GM18520 (cell line): ENCODE results near the gene CDH13.

ENCODE experiments used
- ATAC-seq: cut with Tn5 transposase; IDR thresholded peaks from one replicate; pipeline ENCODE4 v1.9.1; 2021; ENCODE audit not compliant: unreplicated experiment

The CDH13 gene

GRCh38 chr16:83771306-83771942, 1144.7 kb downstream of the CDH13 start:
- ATAC-seq = no peak

- no peak for ATAC-seq
These were observed 1146.0 kb downstream of the CDH13 start for GRCh38 chr16:83772806-83773205.

GRCh38 chr16:83774066-83774465, 1147.3 kb downstream of the CDH13 start:
- no peak for ATAC-seq

GRCh38 chr16:83776944-83777343, 1150.2 kb downstream of the CDH13 start:
- no peak for ATAC-seq

- ATAC-seq = no peak
These were observed 1153.1 kb downstream of the CDH13 start for GRCh38 chr16:83779886-83780285.

GRCh38 chr16:83785455-83785854, 1158.7 kb downstream of the CDH13 start:
- no peak for ATAC-seq

- no peak for ATAC-seq
These were observed 1163.1 kb downstream of the CDH13 start for GRCh38 chr16:83789642-83790401.

GRCh38 chr16:83791916-83792315, 1165.1 kb downstream of the CDH13 start:
- no peak for ATAC-seq

GRCh38 chr16:83792391-83792790, 1165.6 kb downstream of the CDH13 start:
- ATAC-seq = no peak

GRCh38 chr16:83793179-83793578, 1166.4 kb downstream of the CDH13 start:
- ATAC-seq = no peak

GRCh38 chr16:83794860-83795554, 1168.2 kb downstream of the CDH13 start:
- ATAC-seq = no peak

- ATAC-seq = no peak
These were observed 1170.2 kb downstream of the CDH13 start for GRCh38 chr16:83797013-83797412.

GRCh38 chr16:83799336-83799735, 1172.6 kb downstream of the CDH13 start:
- no peak for ATAC-seq

- peak; percentile 59 for ATAC-seq
These were observed 1175.4 kb downstream of the CDH13 start for GRCh38 chr16:83802135-83802534.

- no peak for ATAC-seq
These were observed 1175.9 kb downstream of the CDH13 start for GRCh38 chr16:83802554-83803205.

GRCh38 chr16:83803811-83804210, 1177.0 kb downstream of the CDH13 start:
- ATAC-seq = no peak

- no peak for ATAC-seq
These were observed 1177.6 kb downstream of the CDH13 start for GRCh38 chr16:83804366-83804765.

GRCh38 chr16:83806036-83806435, 1179.3 kb downstream of the CDH13 start:
- no peak for ATAC-seq

GRCh38 chr16:83806731-83807130, 1180.0 kb downstream of the CDH13 start:
- no peak for ATAC-seq

GRCh38 chr16:83807327-83807709, 1180.5 kb downstream of the CDH13 start:
- no peak for ATAC-seq

- peak; percentile 90 for ATAC-seq
These were observed 1181.2 kb downstream of the CDH13 start, which contains the start of gene HSBP1 for GRCh38 chr16:83807710-83808572. HSBP1 (plus strand) TSS chr16:83807978; CDS start chr16:83808077, 99 bp downstream.
